ENCODE measurements around the gene ITGA5.

The ITGA5 gene

GRCh38 chr12:54430471-54431069, 11.5 kb upstream of the ITGA5 start:
- H3K4me2 ChIP-seq (ENCODE audit: low read depth, low read length, poor library complexity, severe bottlenecking) = no peak overlapping the region
- no peak overlapping the region for H2AFZ ChIP-seq (ENCODE audit: low read depth, low read length, severe bottlenecking)
- H3K27me3 ChIP-seq (ENCODE audit: low read length) = no peaks in the 10 kb centered on the region
- H3K4me3 ChIP-seq (ENCODE audit: insufficient read depth, low read length, poor library complexity, severe bottlenecking) = no peak overlapping the region
- no peaks in the 10 kb centered on the region for H3F3A ChIP-seq (ENCODE audit: insufficient read depth)
- H3K9ac ChIP-seq (ENCODE audit: low read length) = no peak overlapping the region
- no peaks in the 10 kb centered on the region for H3K9me3 ChIP-seq (ENCODE audit: insufficient read depth, low read length)
- H4K20me1 ChIP-seq (ENCODE audit: low read depth, low read length) = no peaks in the 10 kb centered on the region
- H3K36me3 ChIP-seq (ENCODE audit: low read length) = no peaks in the 10 kb centered on the region
- no peak for TF ChIP-seq EZH2phosphoT487 (conservative IDR thresholded peaks at IDR 0.05; ENCODE audit: low read length)
- TF ChIP-seq CTCF (IDR thresholded peaks at IDR 0.05; ENCODE audit: insufficient read depth, low read length, poor library complexity, severe bottlenecking) = no peak
- H3K27ac ChIP-seq (ENCODE audit: low read depth, low read length) = no peak overlapping the region
- H3K79me2 ChIP-seq (ENCODE audit: insufficient read depth, low read length) = no peaks in the 10 kb centered on the region
- H3K9me2 ChIP-seq (replicated peaks; ENCODE audit: insufficient read depth, low read length) = no peaks in the 10 kb centered on the region

- H3K27ac ChIP-seq (ENCODE audit: low read depth, low read length) = no peak overlapping the region
- no peaks in the 10 kb centered on the region for H3K79me2 ChIP-seq (ENCODE audit: insufficient read depth, low read length)
- no peaks in the 10 kb centered on the region for H3K27me3 ChIP-seq (ENCODE audit: low read length)
- H3K4me3 ChIP-seq (ENCODE audit: insufficient read depth, low read length, poor library complexity, severe bottlenecking) = no peak overlapping the region
- no peaks in the 10 kb centered on the region for H3K9me2 ChIP-seq (replicated peaks; ENCODE audit: insufficient read depth, low read length)
- H3K9ac ChIP-seq (ENCODE audit: low read length) = no peak overlapping the region
- no peaks in the 10 kb centered on the region for H3K9me3 ChIP-seq (ENCODE audit: insufficient read depth, low read length)
- H3K4me2 ChIP-seq (ENCODE audit: low read depth, low read length, poor library complexity, severe bottlenecking) = no peak overlapping the region
- H4K20me1 ChIP-seq (ENCODE audit: low read depth, low read length) = no peaks in the 10 kb centered on the region
- H2AFZ ChIP-seq (ENCODE audit: low read depth, low read length, severe bottlenecking) = no peak overlapping the region
- H3K36me3 ChIP-seq (ENCODE audit: low read length) = no peaks in the 10 kb centered on the region
- TF ChIP-seq EZH2phosphoT487 (conservative IDR thresholded peaks at IDR 0.05; ENCODE audit: low read length) = no peak
- no peak for TF ChIP-seq CTCF (IDR thresholded peaks at IDR 0.05; ENCODE audit: insufficient read depth, low read length, poor library complexity, severe bottlenecking)
- no peaks in the 10 kb centered on the region for H3F3A ChIP-seq (ENCODE audit: insufficient read depth)
Observed at GRCh38 chr12:54429014-54429471, 10.0 kb upstream of the ITGA5 start.

- no peaks in the 10 kb centered on the region for H3K79me2 ChIP-seq (ENCODE audit: insufficient read depth, low read length)
- no peak overlapping the region for H2AFZ ChIP-seq (ENCODE audit: low read depth, low read length, severe bottlenecking)
- H3K36me3 ChIP-seq (ENCODE audit: low read length) = no peaks in the 10 kb centered on the region
- no peaks in the 10 kb centered on the region for H4K20me1 ChIP-seq (ENCODE audit: low read depth, low read length)
- no peak for TF ChIP-seq CTCF (IDR thresholded peaks at IDR 0.05; ENCODE audit: insufficient read depth, low read length, poor library complexity, severe bottlenecking)
- no peak for TF ChIP-seq EZH2phosphoT487 (conservative IDR thresholded peaks at IDR 0.05; ENCODE audit: low read length)
- no peak overlapping the region for H3K9ac ChIP-seq (ENCODE audit: low read length)
- no peaks in the 10 kb centered on the region for H3K9me3 ChIP-seq (ENCODE audit: insufficient read depth, low read length)
- H3K4me2 ChIP-seq (ENCODE audit: low read depth, low read length, poor library complexity, severe bottlenecking) = no peak overlapping the region
- no peak overlapping the region for H3K4me3 ChIP-seq (ENCODE audit: insufficient read depth, low read length, poor library complexity, severe bottlenecking)
- no peaks in the 10 kb centered on the region for H3K9me2 ChIP-seq (replicated peaks; ENCODE audit: insufficient read depth, low read length)
- no peaks in the 10 kb centered on the region for H3F3A ChIP-seq (ENCODE audit: insufficient read depth)
- no peak overlapping the region for H3K27ac ChIP-seq (ENCODE audit: low read depth, low read length)
- H3K27me3 ChIP-seq (ENCODE audit: low read length) = no peaks in the 10 kb centered on the region
Observed at GRCh38 chr12:54428050-54429013, 9.3 kb upstream of the ITGA5 start.
